ENCODE measurements around the gene DRD2.

- no peak for TF ChIP-seq POLR2A (IDR thresholded peaks at IDR 0.05; ENCODE audit: low read depth, low read length)
- no peak for TF ChIP-seq TAF1 (IDR thresholded peaks at IDR 0.05; ENCODE audit: low read depth, low read length)
Observed at GRCh38 chr11:113376156-113376555, 99.0 kb downstream of the DRD2 start.
